Right renal cortex interstitium (tissue), 3 donors: ENCODE data around the gene CRTC3. TPM values are rescaled to one million over a fixed set of nuclear protein-coding genes. Genes with fewer than 3 reads are reported as not detected.
"Not testable (repeated sequence)": the region's sequence is repeated elsewhere in the genome, so short reads cannot be mapped to it uniquely, and the experiment has no call there.

Source experiments
- DNase-seq, 3 donors: peaks; one replicate each; pipeline ENCODE4 v3.0.0-alpha.2; 2013; ENCODE audit warnings: low read depth in 3 of 3, low spot score in 2 of 3
- polyA plus RNA-seq, 3 donors: library from polyadenylated mRNA; unstranded; fragments of 120-200 nt; gene quantifications; one replicate each; pipeline ENCODE4 v1.2.1, GENCODE V29; 2013; ENCODE audit not compliant: insufficient read length in 3 of 3

The CRTC3 gene
- polyA plus RNA-seq, 3 donors = 24.9 to 27.2 (median 27.0) TPM

- no peak for DNase-seq
Measured at GRCh38 chr15:90645873-90646575, 116.3 kb downstream of the CRTC3 start.

- no peak for DNase-seq
Measured at GRCh38 chr15:90646662-90647305, 117.1 kb downstream of the CRTC3 start.

GRCh38 chr15:90647326-90647725 lies 117.6 kb downstream of the CRTC3 start:
- DNase-seq = no peak

GRCh38 chr15:90648137-90649070 lies 118.7 kb downstream of the CRTC3 start:
- DNase-seq = peak in 2 of 3 donors; percentile 68 to 76

GRCh38 chr15:90650117-90650955 lies 120.6 kb downstream of the CRTC3 start:
- no peak for DNase-seq

GRCh38 chr15:90650956-90651689 lies 121.4 kb downstream of the CRTC3 start:
- DNase-seq = no peak

- DNase-seq = no peak
Measured at GRCh38 chr15:90654233-90655136, 124.8 kb downstream of the CRTC3 start.

GRCh38 chr15:90657520-90658172 lies 127.9 kb downstream of the CRTC3 start:
- not testable (repeated sequence) for DNase-seq

- no peak for DNase-seq
Measured at GRCh38 chr15:90659481-90659880, 129.8 kb downstream of the CRTC3 start.

GRCh38 chr15:90660195-90660998 lies 130.7 kb downstream of the CRTC3 start:
- no peak for DNase-seq

- DNase-seq = not testable (repeated sequence)
Measured at GRCh38 chr15:90660999-90661330, 131.2 kb downstream of the CRTC3 start.

- DNase-seq = not testable (repeated sequence)
Measured at GRCh38 chr15:90664081-90664461, 134.3 kb downstream of the CRTC3 start.

GRCh38 chr15:90664650-90665287 lies 135.0 kb downstream of the CRTC3 start:
- DNase-seq = no peak

- DNase-seq = no peak
Measured at GRCh38 chr15:90665288-90666134, 135.8 kb downstream of the CRTC3 start.

- no peak for DNase-seq
Measured at GRCh38 chr15:90666135-90666909, 136.6 kb downstream of the CRTC3 start.
